ENCODE data around the gene FTO.

The FTO gene

DNA sequence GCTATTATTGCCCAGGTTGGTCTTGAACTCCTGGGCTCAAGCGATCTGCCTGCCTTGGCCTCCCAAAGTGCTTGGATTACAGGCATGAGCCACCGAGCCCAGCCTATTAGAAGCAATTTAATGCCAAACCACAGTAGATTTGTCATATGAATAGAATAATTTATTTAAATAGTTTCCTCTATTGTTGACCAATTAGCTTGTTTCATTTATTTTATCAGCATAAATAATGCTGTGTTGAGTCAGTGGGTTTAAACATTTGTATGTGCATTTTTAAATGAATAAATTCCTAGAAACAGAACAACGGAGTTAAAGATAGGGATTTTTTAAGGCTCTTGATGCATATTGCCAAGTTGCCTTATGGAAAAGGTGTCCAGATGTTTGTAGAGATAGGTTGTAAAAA lies 26.7 kb downstream of the FTO start:
- Histone ChIP-seq H4K20me1 (ENCODE audit: insufficient read depth, low read length) (no peaks in the 10 kb centered on the region), H3K27ac (ENCODE audit: low read length) (no peak overlapping the region)

DNA sequence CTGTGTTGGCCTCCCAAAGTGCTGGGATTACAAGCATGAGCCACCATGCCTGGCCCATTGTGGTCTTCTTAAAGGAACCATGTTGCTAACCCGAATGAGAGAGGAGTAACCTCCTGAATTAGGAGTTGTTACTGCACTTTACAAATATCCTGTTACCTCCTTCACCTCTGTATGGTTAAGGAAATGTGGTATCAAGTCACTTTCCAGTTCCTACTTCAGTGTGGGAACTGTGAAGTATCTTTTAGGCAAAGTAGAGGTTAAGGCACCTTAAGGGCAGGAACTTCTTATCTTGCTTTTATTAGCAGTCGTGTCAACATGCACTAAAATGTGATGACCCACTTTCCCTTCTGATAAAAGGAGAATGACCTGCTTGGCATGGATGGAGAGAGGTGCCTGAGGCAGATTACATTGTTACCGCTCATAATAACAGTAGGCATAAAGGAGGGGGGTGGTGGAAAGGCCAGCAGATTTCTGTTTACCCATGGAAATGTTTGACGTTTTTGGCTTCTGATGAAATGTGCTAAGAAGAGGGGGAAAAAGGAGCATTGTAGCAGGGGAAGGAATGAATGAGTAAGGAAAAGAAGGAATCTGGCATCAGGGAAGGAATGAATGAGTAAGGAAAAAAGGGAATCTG lies 28.5 kb downstream of the FTO start:
- Histone ChIP-seq H4K20me1 (ENCODE audit: insufficient read depth, low read length) (no peaks in the 10 kb centered on the region), H3K36me3 (replicated peaks; ENCODE audit: insufficient read depth, low read length) (no peaks in the 10 kb centered on the region), H3F3A (ENCODE audit: insufficient read depth, low read length) (no peaks in the 10 kb centered on the region), H3K27me3 (replicated peaks; ENCODE audit: insufficient read depth, low read length) (no peaks in the 10 kb centered on the region), H3K27ac (ENCODE audit: low read length) (no peak overlapping the region), H3K9me3 (replicated peaks; ENCODE audit: insufficient read depth, low read length) (no peaks in the 10 kb centered on the region), H3K9me2 (replicated peaks; ENCODE audit: insufficient read depth, low read length) (no peaks in the 10 kb centered on the region), H3K9ac (ENCODE audit: low read length) (no peak overlapping the region), H2AFZ (ENCODE audit: low read length) (no peak overlapping the region), H3K4me1 (ENCODE audit: low read length) (no peaks in the 10 kb centered on the region), H3K4me3 (ENCODE audit: low read length) (no peak overlapping the region), H3K4me2 (ENCODE audit: low read depth, low read length) (no peak overlapping the region), H3K79me2 (ENCODE audit: low read length) (peaks cover 14% of the 10 kb centered on the region; the same call in 1 of the 2 replicates)
- TF ChIP-seq, protein P1, sequence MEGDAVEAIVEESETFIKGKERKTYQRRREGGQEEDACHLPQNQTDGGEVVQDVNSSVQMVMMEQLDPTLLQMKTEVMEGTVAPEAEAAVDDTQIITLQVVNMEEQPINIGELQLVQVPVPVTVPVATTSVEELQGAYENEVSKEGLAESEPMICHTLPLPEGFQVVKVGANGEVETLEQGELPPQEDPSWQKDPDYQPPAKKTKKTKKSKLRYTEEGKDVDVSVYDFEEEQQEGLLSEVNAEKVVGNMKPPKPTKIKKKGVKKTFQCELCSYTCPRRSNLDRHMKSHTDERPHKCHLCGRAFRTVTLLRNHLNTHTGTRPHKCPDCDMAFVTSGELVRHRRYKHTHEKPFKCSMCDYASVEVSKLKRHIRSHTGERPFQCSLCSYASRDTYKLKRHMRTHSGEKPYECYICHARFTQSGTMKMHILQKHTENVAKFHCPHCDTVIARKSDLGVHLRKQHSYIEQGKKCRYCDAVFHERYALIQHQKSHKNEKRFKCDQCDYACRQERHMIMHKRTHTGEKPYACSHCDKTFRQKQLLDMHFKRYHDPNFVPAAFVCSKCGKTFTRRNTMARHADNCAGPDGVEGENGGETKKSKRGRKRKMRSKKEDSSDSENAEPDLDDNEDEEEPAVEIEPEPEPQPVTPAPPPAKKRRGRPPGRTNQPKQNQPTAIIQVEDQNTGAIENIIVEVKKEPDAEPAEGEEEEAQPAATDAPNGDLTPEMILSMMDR (IDR thresholded peaks at IDR 0.05; ENCODE audit: low read length) = no peak
- TF ChIP-seq EZH2 (optimal IDR thresholded peaks at IDR 0.05; ENCODE audit: low read depth, low read length) (no peak), EZH2phosphoT487 (IDR thresholded peaks at IDR 0.05; ENCODE audit: low read length) (no peak)
- DNase-seq = no peak

More for the DNA sequence above, 26.7 kb downstream of the FTO start:
- Histone ChIP-seq H3K9me3 (replicated peaks; ENCODE audit: insufficient read depth, low read length) (no peaks in the 10 kb centered on the region), H3K4me3 (ENCODE audit: low read length) (no peak overlapping the region), H3K9me2 (replicated peaks; ENCODE audit: insufficient read depth, low read length) (no peaks in the 10 kb centered on the region), H3K79me2 (ENCODE audit: low read length) (peaks cover 14% of the 10 kb centered on the region; the same call in 1 of the 2 replicates), H3F3A (ENCODE audit: insufficient read depth, low read length) (no peaks in the 10 kb centered on the region), H3K9ac (ENCODE audit: low read length) (no peak overlapping the region), H2AFZ (ENCODE audit: low read length) (no peak overlapping the region), H3K4me1 (ENCODE audit: low read length) (no peaks in the 10 kb centered on the region), H3K27me3 (replicated peaks; ENCODE audit: insufficient read depth, low read length) (no peaks in the 10 kb centered on the region), H3K36me3 (replicated peaks; ENCODE audit: insufficient read depth, low read length) (no peaks in the 10 kb centered on the region), H3K4me2 (ENCODE audit: low read depth, low read length) (no peak overlapping the region)
- TF ChIP-seq EZH2 (optimal IDR thresholded peaks at IDR 0.05; ENCODE audit: low read depth, low read length) (no peak), EZH2phosphoT487 (IDR thresholded peaks at IDR 0.05; ENCODE audit: low read length) (no peak)
- TF ChIP-seq, protein P1 (IDR thresholded peaks at IDR 0.05; ENCODE audit: low read length) = no peak
- DNase-seq = no peak

DNA sequence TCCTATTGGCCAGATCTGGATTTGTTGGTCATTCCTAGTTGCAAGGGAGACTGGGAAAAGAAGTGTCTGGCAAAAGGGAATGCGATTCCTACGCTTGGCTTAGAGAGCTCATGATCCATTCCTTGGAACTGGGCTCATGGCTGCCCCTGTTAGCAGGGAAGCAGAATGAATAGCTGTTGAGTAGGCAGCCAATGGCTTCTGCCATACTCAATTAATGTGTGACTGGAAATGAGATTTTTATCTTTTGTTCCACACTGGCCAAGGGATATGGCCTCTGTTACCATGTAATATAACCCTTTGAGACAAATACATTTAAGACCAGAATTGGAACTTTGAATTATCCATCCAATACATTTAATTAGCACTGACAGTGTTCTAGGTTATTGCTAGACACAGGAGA lies 31.0 kb downstream of the FTO start:
- DNase-seq = no peak
- Histone ChIP-seq H3K79me2 (ENCODE audit: low read length) (peaks cover 11% of the 10 kb centered on the region; the same call in 1 of the 2 replicates), H4K20me1 (ENCODE audit: insufficient read depth, low read length) (no peaks in the 10 kb centered on the region)

More for the DNA sequence above, 31.0 kb downstream of the FTO start:
- no peak overlapping the region for H2AFZ ChIP-seq (ENCODE audit: low read length)
- no peak overlapping the region for H3K4me3 ChIP-seq (ENCODE audit: low read length)
- TF ChIP-seq EZH2phosphoT487 (IDR thresholded peaks at IDR 0.05; ENCODE audit: low read length) = no peak
- no peak for TF ChIP-seq EZH2 (optimal IDR thresholded peaks at IDR 0.05; ENCODE audit: low read depth, low read length)
- TF ChIP-seq, protein P1 (IDR thresholded peaks at IDR 0.05; ENCODE audit: low read length) = no peak
- no peaks in the 10 kb centered on the region for H3K36me3 ChIP-seq (replicated peaks; ENCODE audit: insufficient read depth, low read length)
- no peak overlapping the region for H3K9ac ChIP-seq (ENCODE audit: low read length)
- H3K4me2 ChIP-seq (ENCODE audit: low read depth, low read length) = no peak overlapping the region
- no peaks in the 10 kb centered on the region for H3K4me1 ChIP-seq (ENCODE audit: low read length)
- no peaks in the 10 kb centered on the region for H3K9me2 ChIP-seq (replicated peaks; ENCODE audit: insufficient read depth, low read length)
- no peaks in the 10 kb centered on the region for H3K27me3 ChIP-seq (replicated peaks; ENCODE audit: insufficient read depth, low read length)
- no peak overlapping the region for H3K27ac ChIP-seq (ENCODE audit: low read length)
- H3K9me3 ChIP-seq (replicated peaks; ENCODE audit: insufficient read depth, low read length) = no peaks in the 10 kb centered on the region
- H3F3A ChIP-seq (ENCODE audit: insufficient read depth, low read length) = no peaks in the 10 kb centered on the region
